ENCODE measurements around the gene STK36. TPM values are rescaled to one million over a fixed set of nuclear protein-coding genes. Genes with fewer than 3 reads are reported as not detected.

The STK36 gene
- total RNA-seq, 1 experiment from 2014 or later, result 48.6 TPM

DNA sequence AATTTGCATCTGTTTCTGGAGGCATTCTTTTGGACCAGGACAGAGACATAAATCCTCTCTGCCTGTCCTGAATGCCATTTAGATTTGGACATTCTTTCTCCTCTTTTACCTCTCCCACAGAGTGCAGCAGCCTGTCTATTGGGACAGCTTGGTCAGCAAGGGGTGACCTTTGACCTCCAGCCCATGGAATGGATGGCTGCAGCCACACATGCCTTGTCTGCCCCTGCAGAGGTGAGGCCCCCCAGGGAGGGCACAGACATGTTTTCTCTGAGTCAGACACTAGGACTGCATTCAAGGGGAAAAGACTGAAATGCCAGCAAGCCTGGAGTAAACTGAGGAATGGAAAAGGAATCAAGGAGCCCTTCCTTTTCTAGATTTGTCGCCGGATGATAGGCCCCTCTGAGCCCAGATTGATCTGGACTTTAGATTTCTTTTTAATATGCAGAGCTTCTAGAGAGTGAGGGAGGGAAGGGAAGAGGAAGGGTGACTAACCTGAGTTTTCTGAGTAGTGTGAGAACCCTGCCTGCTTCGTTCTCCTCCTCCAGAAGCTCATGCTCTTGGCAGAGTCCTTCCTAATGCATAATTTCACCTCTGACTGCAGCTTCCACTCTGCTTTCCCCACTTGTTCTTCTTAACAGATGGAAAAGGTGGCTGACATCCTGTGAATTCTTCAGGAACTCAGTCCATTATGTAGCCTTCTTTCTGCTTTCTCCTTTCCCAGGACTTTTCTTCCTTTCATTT lies 22.7 kb downstream of the STK36 start:
- no peak overlapping the region for H3K27ac ChIP-seq (ENCODE audit: low read length)
- BruUV-seq (replicated peaks), result no TSS peak
- no peak overlapping the region for H3K4me3 ChIP-seq (ENCODE audit: low read depth in 2 of 2, low read length in 2 of 2)
- H3K9me3 ChIP-seq (ENCODE audit: control insufficient read depth, insufficient read depth, low read depth, low read length), result no peaks in the 10 kb centered on the region
- TF ChIP-seq, protein P1, sequence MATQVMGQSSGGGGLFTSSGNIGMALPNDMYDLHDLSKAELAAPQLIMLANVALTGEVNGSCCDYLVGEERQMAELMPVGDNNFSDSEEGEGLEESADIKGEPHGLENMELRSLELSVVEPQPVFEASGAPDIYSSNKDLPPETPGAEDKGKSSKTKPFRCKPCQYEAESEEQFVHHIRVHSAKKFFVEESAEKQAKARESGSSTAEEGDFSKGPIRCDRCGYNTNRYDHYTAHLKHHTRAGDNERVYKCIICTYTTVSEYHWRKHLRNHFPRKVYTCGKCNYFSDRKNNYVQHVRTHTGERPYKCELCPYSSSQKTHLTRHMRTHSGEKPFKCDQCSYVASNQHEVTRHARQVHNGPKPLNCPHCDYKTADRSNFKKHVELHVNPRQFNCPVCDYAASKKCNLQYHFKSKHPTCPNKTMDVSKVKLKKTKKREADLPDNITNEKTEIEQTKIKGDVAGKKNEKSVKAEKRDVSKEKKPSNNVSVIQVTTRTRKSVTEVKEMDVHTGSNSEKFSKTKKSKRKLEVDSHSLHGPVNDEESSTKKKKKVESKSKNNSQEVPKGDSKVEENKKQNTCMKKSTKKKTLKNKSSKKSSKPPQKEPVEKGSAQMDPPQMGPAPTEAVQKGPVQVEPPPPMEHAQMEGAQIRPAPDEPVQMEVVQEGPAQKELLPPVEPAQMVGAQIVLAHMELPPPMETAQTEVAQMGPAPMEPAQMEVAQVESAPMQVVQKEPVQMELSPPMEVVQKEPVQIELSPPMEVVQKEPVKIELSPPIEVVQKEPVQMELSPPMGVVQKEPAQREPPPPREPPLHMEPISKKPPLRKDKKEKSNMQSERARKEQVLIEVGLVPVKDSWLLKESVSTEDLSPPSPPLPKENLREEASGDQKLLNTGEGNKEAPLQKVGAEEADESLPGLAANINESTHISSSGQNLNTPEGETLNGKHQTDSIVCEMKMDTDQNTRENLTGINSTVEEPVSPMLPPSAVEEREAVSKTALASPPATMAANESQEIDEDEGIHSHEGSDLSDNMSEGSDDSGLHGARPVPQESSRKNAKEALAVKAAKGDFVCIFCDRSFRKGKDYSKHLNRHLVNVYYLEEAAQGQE (IDR thresholded peaks at IDR 0.05; ENCODE audit: insufficient read depth in 1 of 2, low read depth in 2 of 2, low read length in 1 of 2), result no peak
- TF ChIP-seq TCF7L2 (IDR thresholded peaks at IDR 0.05; ENCODE audit: low read depth, low read length), result no peak
- no peak for TF ChIP-seq POLR2AphosphoS5 (IDR thresholded peaks at IDR 0.05; ENCODE audit: low read depth, low read length)
- TF ChIP-seq, protein P2, sequence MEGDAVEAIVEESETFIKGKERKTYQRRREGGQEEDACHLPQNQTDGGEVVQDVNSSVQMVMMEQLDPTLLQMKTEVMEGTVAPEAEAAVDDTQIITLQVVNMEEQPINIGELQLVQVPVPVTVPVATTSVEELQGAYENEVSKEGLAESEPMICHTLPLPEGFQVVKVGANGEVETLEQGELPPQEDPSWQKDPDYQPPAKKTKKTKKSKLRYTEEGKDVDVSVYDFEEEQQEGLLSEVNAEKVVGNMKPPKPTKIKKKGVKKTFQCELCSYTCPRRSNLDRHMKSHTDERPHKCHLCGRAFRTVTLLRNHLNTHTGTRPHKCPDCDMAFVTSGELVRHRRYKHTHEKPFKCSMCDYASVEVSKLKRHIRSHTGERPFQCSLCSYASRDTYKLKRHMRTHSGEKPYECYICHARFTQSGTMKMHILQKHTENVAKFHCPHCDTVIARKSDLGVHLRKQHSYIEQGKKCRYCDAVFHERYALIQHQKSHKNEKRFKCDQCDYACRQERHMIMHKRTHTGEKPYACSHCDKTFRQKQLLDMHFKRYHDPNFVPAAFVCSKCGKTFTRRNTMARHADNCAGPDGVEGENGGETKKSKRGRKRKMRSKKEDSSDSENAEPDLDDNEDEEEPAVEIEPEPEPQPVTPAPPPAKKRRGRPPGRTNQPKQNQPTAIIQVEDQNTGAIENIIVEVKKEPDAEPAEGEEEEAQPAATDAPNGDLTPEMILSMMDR (IDR thresholded peaks at IDR 0.05), result no peak
- no peak for TF ChIP-seq SIN3A (IDR thresholded peaks at IDR 0.05; ENCODE audit: borderline replicate concordance, insufficient read depth, low read depth, low read length)
- H3K36me3 ChIP-seq (ENCODE audit: control insufficient read depth, insufficient read depth, low read length), result peaks cover 3% of the 10 kb centered on the region; the same call in 1 of the 2 replicates
- no peaks in the 10 kb centered on the region for H3K27me3 ChIP-seq (ENCODE audit: control insufficient read depth, insufficient read depth, low read length)
- intact Hi-C loops (cut with micrococcal nuclease; ENCODE audit: unreplicated experiment) (no loop called here), in situ Hi-C loops (cut with HindIII; ENCODE audit: low pct_unique_long_range_greater_than_20kb, low sequenced_read_pairs) (no loop called here)
- no peak for ATAC-seq
- POLR2A ChIA-PET, result no interaction called here
- CTCF ChIA-PET, result interaction anchor here (0.7 kb wide), 1 partner anchor 153 kb away, joined by 3 read pairs; no protein-coding TSS in a partner anchor
- no peak for DNase-seq (ENCODE audit: low read depth, low spot score)
- no peaks in the 10 kb centered on the region for H3K4me1 ChIP-seq (ENCODE audit: control insufficient read depth, insufficient read depth, low read length)

DNA sequence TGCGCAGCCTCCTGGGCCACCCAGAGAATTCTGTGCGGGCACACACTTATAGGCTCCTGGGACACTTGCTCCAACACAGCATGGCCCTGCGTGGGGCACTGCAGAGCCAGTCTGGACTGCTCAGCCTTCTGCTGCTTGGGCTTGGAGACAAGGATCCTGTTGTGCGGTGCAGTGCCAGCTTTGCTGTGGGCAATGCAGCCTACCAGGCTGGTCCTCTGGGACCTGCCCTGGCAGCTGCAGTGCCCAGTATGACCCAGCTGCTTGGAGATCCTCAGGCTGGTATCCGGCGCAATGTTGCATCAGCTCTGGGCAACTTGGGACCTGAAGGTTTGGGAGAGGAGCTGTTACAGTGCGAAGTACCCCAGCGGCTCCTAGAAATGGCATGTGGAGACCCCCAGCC lies 27.0 kb downstream of the STK36 start:
- Histone ChIP-seq H3K36me3 (ENCODE audit: control insufficient read depth, insufficient read depth, low read length) (0 out of 2 replicates have a peak, but pooled peaks cover 3% of the 10 kb centered on the region), H3K27me3 (ENCODE audit: control insufficient read depth, insufficient read depth, low read length) (no peaks in the 10 kb centered on the region), H3K4me1 (ENCODE audit: control insufficient read depth, insufficient read depth, low read length) (no peaks in the 10 kb centered on the region), H3K4me3 (ENCODE audit: low read depth in 2 of 2, low read length in 2 of 2) (no peak overlapping the region), H3K9me3 (ENCODE audit: control insufficient read depth, insufficient read depth, low read depth, low read length) (no peaks in the 10 kb centered on the region), H3K27ac (ENCODE audit: low read length) (no peak overlapping the region)
- DNase-seq (ENCODE audit: low read depth, low spot score) (no peak), ATAC-seq (no peak)
- no TSS peak for BruUV-seq (replicated peaks)
- CTCF ChIA-PET, result no interaction called here
- in situ Hi-C loops (cut with HindIII; ENCODE audit: low pct_unique_long_range_greater_than_20kb, low sequenced_read_pairs), result no loop called here
- no peak for TF ChIP-seq SIN3A (IDR thresholded peaks at IDR 0.05; ENCODE audit: borderline replicate concordance, insufficient read depth, low read depth, low read length)
- TF ChIP-seq, protein P1 (IDR thresholded peaks at IDR 0.05; ENCODE audit: insufficient read depth in 1 of 2, low read depth in 2 of 2, low read length in 1 of 2), result no peak
- no peak for TF ChIP-seq POLR2AphosphoS5 (IDR thresholded peaks at IDR 0.05; ENCODE audit: low read depth, low read length)
- no peak for TF ChIP-seq TCF7L2 (IDR thresholded peaks at IDR 0.05; ENCODE audit: low read depth, low read length)
- TF ChIP-seq, protein P2 (IDR thresholded peaks at IDR 0.05), result no peak
- POLR2A ChIA-PET, result no interaction called here
- intact Hi-C loops (cut with micrococcal nuclease; ENCODE audit: unreplicated experiment), result no loop called here
